Peyer's patch (tissue), 4 donors: ENCODE measurements around the gene IQGAP2. TPM values are rescaled to one million over a fixed set of nuclear protein-coding genes. Genes with fewer than 3 reads are reported as not detected.

Experiments
- DNase-seq, 3 donors: peaks; one replicate each; pipeline ENCODE4 v3.0.0-alpha.2; 2017 to 2019
- H3K27ac ChIP-seq, 4 donors: fragments of 200-600 bp; sonication (generic); one replicate each; pipeline ENCODE4 v1.5.1; 2016 to 2019
- H3K27me3 ChIP-seq, 2 donors: fragments of 200-600 bp; sonication (generic); one replicate each; pipeline ENCODE4 v1.5.1; 2019
- H3K36me3 ChIP-seq, 3 donors: fragments of 200-600 bp; sonication (generic); one replicate each; pipeline ENCODE4 v1.5.1; 2016 to 2019
- H3K4me1 ChIP-seq, 4 donors: fragments of 200-600 bp; sonication (generic); one replicate each; pipeline ENCODE4 v1.5.1; 2016 to 2019
- H3K4me3 ChIP-seq, 4 donors: fragments of 200-600 bp; sonication (generic); 1 replicate in 3 of 4; 2 replicates in 1 of 4; pipeline ENCODE4 v1.5.1; 2016 to 2019; ENCODE audit warnings: mild to moderate bottlenecking in 1 of 4
- H3K9me3 ChIP-seq, 4 donors: fragments of 200-600 bp; sonication (generic); one replicate each; pipeline ENCODE4 v1.5.1; 2016 to 2019; ENCODE audit warnings: mild to moderate bottlenecking in 1 of 4
- POLR2A ChIP-seq, 2 donors: fragments of 450-650 bp; IDR thresholded peaks; one replicate each; pipeline ENCODE4 v1.5.1; 2017; ENCODE audit warnings: antibody characterized with exemption in 2 of 2, mild to moderate bottlenecking in 2 of 2, moderate library complexity in 2 of 2
- total RNA-seq, 4 donors: library from RNA; depleted of rRNA; stranded (reverse); fragments of >200 nt; gene quantifications; one replicate each; pipeline ENCODE4 v1.1.0, GENCODE V29; 2016
- TF ChIP-seq, protein P1 (sequence below), 6 experiments: fragments of 450-650 bp in 4 of 6; fragments of 200-600 bp in 2 of 6; sonication (generic) in 1 of 6; IDR thresholded peaks; one replicate each; pipeline ENCODE4 v1.5.1; 2017 to 2019; ENCODE audit warnings: antibody characterized with exemption in 6 of 6, mild to moderate bottlenecking in 3 of 6, moderate library complexity in 1 of 6

IQGAP2 gene
- total RNA-seq, 4 donors from 2014 or later: 58.6 to 110 (median 84.7) TPM

DNA sequence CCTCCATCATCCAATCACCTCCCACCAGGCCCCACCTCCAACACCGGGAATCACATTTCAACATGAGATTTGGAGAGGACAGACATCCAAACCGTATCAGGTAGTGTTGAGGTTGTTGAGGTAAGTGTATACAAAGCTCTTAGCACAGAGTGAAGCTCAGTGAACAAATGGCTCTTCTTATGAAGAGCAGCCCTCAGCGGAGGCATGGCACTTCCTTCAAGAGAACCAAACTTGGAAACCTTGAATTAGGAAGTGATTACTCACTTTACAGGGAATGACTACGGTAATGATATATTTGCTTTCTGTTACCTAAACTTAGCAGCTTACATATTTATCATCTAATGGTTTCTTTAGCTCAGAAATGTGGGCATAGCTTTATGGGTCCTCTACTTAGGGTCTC lies 92.8 kb downstream of the IQGAP2 start:
- Histone ChIP-seq H3K36me3 (no peaks in the 10 kb centered on the region), H3K4me3 (no peak overlapping the region), H3K9me3 (no peaks in the 10 kb centered on the region), H3K27me3 (no peaks in the 10 kb centered on the region), H3K4me1 (no peaks in the 10 kb centered on the region), H3K27ac (no peak overlapping the region)
- no peak for DNase-seq
- TF ChIP-seq, protein P1, sequence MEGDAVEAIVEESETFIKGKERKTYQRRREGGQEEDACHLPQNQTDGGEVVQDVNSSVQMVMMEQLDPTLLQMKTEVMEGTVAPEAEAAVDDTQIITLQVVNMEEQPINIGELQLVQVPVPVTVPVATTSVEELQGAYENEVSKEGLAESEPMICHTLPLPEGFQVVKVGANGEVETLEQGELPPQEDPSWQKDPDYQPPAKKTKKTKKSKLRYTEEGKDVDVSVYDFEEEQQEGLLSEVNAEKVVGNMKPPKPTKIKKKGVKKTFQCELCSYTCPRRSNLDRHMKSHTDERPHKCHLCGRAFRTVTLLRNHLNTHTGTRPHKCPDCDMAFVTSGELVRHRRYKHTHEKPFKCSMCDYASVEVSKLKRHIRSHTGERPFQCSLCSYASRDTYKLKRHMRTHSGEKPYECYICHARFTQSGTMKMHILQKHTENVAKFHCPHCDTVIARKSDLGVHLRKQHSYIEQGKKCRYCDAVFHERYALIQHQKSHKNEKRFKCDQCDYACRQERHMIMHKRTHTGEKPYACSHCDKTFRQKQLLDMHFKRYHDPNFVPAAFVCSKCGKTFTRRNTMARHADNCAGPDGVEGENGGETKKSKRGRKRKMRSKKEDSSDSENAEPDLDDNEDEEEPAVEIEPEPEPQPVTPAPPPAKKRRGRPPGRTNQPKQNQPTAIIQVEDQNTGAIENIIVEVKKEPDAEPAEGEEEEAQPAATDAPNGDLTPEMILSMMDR (IDR thresholded peaks at IDR 0.05): no peak
- no peak for TF ChIP-seq POLR2A (IDR thresholded peaks at IDR 0.05)

DNA sequence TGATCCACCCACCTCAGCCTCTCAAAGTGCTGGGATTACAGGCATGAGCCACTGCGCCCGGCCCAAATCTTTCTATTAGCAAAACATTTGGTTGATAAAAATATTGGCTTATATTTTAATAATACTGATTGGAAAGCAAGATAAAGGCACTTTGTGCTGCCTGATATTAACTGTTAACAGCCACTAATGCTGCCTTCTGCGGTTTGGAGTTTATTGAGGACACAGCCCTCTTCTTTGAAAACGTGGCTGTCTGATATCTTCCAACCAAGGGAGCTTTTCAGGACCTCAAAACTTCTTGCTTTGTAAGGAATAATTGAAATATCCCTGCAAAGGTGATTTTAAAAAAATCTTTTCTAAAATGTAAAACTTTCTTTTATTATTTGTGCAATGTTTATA lies 94.0 kb downstream of the IQGAP2 start:
- no peaks in the 10 kb centered on the region for H3K4me1 ChIP-seq
- TF ChIP-seq, protein P1 (IDR thresholded peaks at IDR 0.05): no peak
- TF ChIP-seq POLR2A (IDR thresholded peaks at IDR 0.05): no peak
- no peak overlapping the region for H3K27ac ChIP-seq

DNA sequence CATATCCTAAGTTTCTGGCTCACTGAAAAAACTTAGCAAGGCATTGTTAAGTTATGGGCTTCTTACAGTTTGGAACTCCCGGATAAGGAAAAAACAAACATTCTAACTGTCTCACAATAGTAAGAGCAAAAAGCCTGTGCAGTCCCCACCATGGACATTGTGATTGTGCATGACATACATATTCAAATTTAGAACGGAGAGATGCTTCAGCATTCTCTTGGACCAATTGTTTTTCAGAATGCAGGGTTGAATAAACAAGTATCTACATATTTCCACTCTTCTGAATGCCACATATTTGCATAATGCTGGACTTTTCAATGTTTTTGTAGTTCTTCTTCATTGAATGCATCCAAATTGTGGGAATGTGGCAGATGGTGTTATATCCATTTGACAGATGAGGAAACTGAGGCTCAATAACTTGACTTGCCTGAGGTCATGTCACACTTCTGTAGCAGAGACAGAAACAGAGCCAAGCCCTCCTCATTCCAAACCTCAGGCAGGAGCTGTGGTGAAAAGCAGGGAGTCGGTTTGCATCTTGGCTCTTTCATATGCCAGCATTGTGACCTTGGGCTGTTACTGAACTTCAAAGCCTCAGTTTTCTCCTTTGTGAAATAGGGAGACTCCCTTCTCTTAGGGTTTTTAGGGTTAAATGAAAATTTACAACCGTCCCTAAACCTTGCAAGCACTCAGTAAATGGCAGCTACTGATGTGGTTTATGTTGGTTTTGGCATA lies 95.1 kb downstream of the IQGAP2 start:
- no peak for DNase-seq
- Histone ChIP-seq H3K36me3 (no peaks in the 10 kb centered on the region), H3K27me3 (no peaks in the 10 kb centered on the region), H3K4me3 (no peak overlapping the region), H3K4me1 (no peaks in the 10 kb centered on the region), H3K27ac (no peak overlapping the region), H3K9me3 (no peaks in the 10 kb centered on the region)
- TF ChIP-seq, protein P1 (IDR thresholded peaks at IDR 0.05): no peak
- no peak for TF ChIP-seq POLR2A (IDR thresholded peaks at IDR 0.05)

More for the DNA sequence above, 94.0 kb downstream of the IQGAP2 start:
- DNase-seq: no peak
- Histone ChIP-seq H3K4me3 (no peak overlapping the region), H3K27me3 (no peaks in the 10 kb centered on the region), H3K36me3 (no peaks in the 10 kb centered on the region), H3K9me3 (no peaks in the 10 kb centered on the region)

DNA sequence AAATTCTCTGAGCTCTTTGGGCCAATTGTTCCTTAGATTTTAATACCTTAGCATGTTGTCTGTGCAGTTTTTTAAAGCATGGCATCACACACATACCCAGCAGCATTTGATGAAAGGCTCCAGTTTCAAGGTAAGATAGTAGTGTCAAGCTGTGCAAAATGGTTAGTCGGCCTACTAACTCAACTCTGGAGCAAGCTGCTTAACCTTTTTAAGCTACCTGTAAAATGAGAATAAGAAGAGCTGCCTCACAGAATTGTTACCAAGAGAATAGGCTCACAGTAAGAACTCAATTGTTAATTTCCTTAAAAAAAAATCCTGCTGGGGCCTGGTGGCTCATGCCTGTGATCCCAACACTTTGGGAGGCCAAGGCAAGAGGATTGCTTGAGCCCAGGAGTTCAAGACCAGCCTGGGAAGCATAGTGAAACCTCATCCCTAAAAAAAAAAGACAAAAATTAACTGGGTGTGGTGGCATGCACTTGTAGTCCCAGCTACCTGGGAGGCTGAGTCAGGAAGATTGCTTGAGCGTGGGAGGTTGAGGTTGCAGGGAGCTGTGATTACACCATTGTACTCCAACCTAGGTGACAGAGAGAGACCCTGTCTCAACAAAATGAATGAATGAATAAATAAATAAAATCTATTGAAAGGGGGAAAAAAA lies 96.5 kb downstream of the IQGAP2 start:
- TF ChIP-seq, protein P1 (IDR thresholded peaks at IDR 0.05): no peak
- no peak for TF ChIP-seq POLR2A (IDR thresholded peaks at IDR 0.05)
- Histone ChIP-seq H3K36me3 (no peaks in the 10 kb centered on the region), H3K4me1 (no peaks in the 10 kb centered on the region), H3K9me3 (no peaks in the 10 kb centered on the region), H3K27me3 (no peaks in the 10 kb centered on the region), H3K4me3 (no peak overlapping the region), H3K27ac (no peak overlapping the region)
- no peak for DNase-seq

DNA sequence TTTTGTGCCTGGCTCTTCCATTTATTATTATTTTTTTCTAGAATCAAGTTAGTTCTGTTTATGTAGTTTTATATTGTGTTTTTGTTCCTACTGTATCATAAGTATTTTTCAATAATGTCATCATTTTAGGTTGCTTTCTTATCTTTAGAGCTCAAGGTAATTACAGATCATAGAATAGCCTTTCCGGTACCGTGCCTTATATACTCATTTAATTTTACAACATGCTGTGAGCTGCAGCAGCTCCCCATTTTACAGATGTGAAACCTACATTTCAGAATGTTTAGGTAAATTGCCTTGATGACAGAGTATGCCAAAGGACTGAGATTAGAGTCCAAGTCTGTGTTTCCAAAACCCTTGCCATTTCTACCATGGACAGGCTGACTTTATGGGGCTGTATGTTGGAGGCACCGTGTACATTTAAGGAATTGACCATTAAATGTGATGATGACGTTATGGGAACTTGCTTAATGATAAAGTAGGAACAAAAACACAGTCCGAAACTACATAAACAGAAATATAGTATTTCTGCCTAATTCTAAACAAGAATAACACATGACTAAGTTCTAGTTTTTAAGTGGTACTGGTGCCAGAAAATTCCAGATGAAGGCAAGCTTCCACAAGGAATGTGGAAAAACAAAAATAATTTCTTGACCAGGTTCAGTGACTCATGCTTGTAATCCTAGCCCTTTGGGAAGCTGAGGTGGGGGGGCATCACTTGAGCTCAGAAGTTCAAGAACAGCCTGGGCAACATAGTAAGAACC lies 97.7 kb downstream of the IQGAP2 start:
- Histone ChIP-seq H3K36me3 (no peaks in the 10 kb centered on the region), H3K27me3 (no peaks in the 10 kb centered on the region), H3K4me3 (no peak overlapping the region), H3K9me3 (no peaks in the 10 kb centered on the region), H3K27ac (no peak overlapping the region), H3K4me1 (no peaks in the 10 kb centered on the region)
- no peak for DNase-seq
- TF ChIP-seq, protein P1 (IDR thresholded peaks at IDR 0.05): no peak
- no peak for TF ChIP-seq POLR2A (IDR thresholded peaks at IDR 0.05)
